SIG-M5 treated with dmso at 0.1 percent for 504 hours (cell line): ENCODE data around the gene TMEM181.
A peak's percentile ranks its signal among the peaks of the same experiment; 100 is the strongest.
"Not testable (repeated sequence)": the region's sequence is repeated elsewhere in the genome, so short reads cannot be mapped to it uniquely, and the experiment has no call there.

Experiments
- DNase-seq: peaks from one replicate; lab custom pipeline; 2025; ENCODE audit not compliant: unreplicated experiment; lab: John Stamatoyannopoulos, UW

The TMEM181 gene

DNA sequence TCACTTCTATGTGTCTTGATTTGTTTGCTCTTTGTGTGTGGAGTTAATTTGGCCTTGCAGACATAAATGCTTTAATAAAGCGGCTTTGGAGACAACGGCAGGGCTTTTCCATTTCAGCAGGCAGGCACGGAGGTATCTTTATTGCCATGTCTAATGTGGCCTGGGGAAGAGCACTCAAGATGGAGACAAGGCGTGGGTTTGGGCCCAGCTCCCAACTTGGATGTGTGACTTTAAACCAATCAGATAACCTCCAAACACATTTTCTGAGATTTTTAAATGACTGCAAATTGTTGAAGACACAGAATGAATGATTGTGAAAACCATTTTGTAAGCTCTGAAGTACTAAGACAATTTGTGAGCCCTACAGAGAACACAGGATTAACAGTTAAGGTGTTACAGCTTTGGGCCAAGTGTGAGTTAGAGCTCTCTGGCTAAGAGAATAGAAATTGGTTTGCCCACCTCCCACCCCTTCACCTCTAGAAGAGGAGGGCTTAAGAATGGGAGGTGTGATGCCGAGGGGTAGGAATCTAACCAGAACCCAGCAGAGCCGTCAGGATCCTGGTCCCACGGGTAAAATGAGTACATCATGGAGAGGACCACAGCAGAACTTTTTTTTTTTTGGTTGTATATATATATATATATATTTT, 75.7 kb downstream of the TMEM181 start:
- no peak for DNase-seq

DNA sequence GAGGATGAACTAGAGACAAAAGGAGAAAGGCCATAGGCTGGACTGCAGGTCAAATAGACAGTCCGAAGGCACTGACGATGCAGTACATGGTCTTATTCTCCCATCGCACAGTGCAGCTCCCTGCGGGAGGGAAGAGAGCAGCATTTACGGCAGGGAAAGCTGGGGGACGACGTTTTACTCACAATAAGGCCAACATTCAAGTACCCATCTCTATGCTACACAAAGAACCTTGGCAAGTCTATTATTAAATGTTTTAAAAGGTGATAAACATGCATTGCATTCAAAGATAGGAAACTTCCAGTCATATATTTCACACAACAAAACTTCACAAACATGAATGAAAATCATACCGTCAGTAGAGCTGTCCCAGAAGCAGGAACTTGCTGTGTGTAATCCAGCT, 76.9 kb downstream of the TMEM181 start:
- no peak for DNase-seq

DNA sequence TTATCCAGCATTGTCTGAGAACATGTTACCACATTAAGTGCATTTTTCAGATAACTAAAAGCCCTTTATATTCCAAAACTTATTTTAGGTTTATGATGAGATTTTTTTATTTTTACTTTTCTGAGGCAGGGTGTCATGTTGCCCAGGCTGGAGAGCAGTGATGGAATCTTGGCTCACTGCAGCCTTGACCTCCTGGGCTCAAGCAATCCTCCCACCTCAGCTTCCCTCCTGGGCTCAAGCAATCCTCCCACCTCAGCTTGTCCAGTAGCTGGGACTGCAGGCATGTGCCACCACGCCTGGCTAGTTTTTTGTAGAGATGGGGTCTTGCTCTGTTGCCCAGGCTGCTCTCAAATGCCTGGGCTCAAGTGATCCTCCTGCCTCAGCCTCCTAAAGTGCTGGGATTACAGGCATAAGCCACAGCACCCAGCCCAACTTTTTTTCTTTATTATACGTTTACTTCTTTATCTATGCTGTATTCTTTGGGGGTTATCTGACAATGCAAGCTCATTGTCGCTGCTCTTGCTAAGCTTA, 78.5 kb downstream of the TMEM181 start:
- DNase-seq, result no peak

DNA sequence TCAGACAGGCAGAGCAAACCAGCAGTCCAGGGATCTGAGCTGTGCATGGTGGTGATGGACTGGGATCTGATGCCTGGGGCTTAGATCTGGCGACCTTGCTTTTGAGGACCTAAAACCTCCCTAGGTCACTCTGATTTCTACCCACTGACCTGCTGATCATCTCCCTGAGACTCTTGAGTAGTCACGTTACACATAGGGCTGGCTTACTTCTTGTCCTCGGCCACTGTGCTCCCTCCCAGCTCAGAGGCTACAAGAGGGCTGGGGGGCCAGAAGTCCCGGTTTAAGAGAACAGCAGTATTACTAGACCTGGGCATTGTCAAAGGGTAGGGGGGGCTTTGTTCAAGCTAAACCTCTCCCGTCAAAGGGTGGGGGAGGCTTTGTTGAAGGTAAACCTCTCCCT, 79.2 kb downstream of the TMEM181 start:
- no peak for DNase-seq

DNA sequence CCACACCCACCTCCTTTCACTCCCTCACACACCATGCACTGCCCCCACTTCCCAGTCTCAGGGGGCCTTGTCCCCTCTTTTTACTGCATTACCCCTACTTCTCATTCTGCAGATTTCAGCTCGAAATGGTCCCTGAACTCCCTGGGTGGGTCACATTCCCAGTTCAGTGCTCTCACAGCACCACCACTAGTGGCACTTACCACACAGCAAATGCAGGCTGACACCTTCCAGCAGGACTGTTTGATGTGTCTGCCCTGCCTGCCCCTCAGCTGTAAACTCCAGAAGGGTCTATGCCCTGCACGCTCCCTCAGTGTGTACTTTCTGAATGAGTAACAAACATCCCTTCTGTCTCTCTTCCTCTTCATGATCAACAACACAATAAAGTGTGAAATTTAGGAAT, 80.6 kb downstream of the TMEM181 start:
- no peak for DNase-seq

DNA sequence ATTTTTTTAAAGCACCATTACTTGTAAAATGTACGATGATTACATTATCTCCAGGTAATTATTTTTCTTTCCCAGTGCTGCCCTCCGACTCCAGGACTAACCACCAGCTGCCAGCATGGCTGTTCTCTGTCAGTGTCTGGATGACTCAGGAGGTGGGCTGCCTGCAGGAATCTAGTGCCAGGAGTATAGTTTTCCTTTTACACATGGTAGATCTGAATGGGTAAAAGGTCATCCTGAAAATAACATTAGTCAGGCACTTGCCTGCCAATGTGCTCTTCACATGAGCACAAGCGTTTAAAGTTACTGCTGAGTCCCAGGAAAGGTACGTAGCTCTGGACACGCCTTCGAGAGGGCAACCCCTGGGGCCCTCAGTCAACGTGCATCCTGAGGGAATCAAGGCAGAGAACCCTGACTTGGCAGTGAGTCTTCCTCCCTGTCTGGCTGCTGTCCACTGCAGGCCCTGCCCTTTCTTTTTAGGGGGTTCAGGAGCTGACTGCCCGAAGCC, 82.3 kb downstream of the TMEM181 start:
- no peak for DNase-seq

DNA sequence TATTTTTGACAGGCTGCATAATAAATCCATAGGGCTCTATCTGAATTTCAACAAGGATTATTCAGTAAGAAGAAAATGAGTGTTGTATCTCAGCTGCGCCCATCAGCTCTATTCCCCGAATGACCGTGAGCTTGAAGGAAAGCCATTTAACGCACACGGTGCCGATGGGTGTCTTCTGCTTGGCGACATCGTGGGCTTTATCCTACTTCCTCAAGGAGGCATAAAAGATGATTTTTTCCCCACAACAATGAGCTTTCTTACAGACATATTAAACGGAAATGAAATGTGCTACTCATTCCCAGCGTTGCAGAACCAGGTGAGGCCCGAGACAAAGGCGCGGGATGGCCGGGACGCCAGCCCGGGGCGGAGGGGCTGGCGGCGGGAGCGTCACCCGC, 83.9 kb downstream of the TMEM181 start:
- DNase-seq, result peak; percentile 17

DNA sequence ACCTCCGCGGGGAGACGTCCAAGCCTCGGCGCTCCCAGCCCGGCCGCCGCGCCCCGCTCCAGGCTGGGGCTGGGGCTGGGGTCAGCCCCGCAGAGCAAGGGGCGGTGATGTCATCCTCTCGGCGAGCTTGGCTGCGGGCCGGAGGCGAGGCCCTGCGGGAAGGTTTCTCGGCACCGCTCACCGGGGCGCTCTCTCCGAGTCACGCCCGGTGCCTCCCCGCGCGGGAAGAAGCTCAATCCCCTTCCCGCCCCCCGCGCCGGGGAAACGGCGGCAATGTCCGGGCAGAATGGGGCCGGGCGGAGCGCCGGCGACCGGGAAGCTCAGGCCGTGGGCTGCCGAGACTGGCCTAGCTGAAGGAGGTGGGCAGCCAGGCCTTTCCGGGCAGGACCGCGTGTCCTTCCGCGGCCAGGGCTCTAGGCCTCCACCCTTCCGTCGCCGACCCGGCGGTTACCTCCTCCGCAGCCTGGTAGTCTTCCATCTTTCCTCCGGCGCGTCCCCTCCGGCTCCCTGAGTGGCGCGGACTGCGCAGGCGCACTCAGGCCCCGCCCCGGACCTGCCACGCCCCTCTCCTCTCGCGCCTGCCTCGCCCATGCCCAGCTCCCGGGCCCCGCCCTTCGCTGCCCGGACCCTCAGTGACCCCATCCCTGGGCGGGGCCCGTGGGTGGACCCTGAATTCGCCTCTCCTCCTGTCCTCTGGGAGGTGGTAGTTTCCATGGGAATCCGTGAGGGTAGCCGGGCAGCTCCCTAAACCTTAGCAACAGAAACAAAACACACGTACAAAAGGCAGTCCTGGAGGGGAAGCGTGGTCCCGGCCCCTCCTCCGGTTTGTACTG, 84.6 kb downstream of the TMEM181 start, which contains the start of gene DYNLT1:
Gene DYNLT1 (minus strand): TSS at position 513 of the 833 bp plus-strand sequence. CDS start 35 bp downstream, at position 478.
- DNase-seq, result peak; percentile 75

DNA sequence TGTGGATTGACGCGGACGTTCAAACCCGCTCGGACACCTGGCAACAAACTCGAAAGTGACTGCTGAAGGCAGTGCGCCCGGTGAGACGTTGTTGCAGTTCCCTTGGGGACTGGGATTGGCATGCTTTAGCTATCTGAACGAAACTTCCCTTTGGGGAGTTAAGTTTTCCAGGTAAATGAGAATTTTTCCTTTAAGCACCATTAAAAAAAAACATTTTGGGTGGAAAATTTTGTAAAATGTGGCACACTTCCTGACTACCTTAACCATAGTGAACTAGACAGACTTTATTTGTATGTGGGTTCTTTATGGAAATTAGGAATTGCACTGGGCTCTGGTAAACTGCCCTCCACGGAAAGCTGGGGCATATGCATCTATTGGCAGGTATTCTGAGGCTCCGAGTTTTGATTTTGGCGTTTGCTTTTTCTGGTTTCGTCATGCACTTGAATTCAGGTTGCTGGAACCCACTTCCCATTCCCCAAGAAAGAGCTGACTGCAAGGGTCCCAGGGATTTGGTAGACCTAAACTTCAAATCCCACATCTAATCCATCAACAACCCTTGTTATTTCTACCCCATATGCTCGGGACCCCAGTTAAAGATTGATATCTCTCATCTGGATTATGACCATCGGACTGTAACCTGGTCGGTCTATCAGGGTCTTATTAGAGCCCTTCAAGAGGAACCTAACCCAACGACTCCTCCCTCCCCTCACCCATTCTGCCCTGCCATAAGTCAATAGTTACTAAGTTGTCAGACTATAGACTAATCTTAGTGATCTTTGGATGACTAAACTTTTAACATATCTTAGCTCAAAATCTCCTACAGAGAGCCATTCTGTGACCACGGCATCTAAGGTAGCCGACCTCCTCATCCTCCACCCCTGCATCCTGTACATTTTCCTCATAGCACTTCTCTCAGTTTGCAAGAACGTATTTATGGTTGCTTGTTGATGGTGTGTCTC, 85.5 kb downstream of the TMEM181 start:
- no peak for DNase-seq

DNA sequence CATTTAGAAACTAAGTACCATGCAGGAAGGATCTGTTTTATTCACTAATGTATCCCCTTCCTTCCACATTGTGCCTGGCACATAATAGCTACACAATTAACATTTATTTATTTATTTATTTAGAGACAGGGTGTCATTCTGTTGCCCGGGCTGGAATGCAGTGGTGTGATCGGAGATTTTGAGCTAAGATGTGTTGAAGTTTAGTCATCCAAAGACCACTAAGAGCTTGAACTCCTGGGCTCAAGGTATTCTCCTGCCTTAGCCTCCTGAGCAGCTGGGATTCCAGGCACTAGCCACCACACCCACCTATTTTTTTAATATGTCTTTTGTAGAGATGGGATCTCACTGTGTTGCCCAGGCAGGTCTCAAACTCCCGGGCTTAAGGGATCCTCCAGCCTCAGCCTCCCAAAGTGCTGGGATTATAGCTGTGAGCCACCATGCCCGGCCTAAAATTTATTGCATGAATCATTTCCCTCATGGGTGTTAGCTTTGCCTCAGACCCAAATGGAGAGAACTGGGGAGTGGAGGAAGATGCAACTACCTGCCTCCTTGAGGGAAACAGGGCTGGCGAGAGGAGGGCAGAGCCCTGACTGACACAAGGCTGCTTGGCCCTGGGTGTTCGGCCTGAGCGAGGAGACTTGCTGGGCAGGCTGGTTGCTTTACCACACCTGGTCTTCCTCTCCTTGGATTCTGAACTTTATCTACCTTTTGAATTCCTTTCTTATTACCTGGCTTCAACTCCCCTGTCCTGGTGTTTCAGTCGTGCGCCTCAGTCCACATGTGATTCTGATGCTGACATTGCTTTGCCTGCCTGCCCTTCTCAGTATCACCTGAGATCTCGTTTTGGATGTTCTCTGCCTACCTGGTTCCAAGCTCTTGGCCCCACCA, 86.4 kb downstream of the TMEM181 start:
- no peak for DNase-seq

DNA sequence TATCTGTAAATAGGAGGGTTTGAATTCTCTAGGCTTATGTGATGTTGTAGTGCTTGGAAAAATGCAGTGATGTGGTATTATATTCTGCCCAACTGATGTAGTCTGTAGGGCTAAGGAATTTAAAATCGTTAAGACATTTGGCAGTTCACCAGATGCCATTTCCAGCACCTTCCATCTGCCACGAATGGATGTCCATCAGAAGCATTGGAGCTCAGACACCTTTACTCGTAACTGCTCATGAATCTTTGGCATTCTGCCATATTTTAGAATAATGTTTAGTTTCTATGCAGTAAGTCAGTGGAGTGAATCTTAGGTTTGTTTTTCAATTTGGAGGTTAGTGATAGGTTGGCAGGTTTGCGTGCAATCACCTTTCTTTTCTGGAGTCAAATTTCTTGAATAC, 87.6 kb downstream of the TMEM181 start:
- DNase-seq, result no peak

DNA sequence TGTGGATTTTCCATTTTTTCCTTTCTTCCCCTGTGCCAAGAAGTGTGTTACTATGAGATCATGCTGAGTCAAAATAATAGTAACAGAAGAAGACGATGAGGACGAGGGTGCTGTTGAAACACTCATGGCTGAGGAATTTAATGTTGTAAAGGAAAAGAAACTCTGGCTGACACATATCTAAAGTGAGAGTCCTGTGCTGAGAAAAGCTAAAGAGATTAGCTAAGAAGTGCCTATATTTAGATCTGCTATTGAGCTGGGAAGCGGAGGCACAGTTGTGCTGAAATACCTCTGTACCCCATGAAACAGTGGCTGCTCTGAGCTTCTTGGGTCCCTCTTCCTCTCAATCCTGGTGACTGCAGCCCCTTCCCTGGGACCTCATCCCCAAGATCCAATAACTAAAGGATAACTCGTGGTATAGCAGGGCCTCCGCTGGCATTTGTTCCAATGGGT, 88.8 kb downstream of the TMEM181 start:
- peak; percentile 81 for DNase-seq

DNA sequence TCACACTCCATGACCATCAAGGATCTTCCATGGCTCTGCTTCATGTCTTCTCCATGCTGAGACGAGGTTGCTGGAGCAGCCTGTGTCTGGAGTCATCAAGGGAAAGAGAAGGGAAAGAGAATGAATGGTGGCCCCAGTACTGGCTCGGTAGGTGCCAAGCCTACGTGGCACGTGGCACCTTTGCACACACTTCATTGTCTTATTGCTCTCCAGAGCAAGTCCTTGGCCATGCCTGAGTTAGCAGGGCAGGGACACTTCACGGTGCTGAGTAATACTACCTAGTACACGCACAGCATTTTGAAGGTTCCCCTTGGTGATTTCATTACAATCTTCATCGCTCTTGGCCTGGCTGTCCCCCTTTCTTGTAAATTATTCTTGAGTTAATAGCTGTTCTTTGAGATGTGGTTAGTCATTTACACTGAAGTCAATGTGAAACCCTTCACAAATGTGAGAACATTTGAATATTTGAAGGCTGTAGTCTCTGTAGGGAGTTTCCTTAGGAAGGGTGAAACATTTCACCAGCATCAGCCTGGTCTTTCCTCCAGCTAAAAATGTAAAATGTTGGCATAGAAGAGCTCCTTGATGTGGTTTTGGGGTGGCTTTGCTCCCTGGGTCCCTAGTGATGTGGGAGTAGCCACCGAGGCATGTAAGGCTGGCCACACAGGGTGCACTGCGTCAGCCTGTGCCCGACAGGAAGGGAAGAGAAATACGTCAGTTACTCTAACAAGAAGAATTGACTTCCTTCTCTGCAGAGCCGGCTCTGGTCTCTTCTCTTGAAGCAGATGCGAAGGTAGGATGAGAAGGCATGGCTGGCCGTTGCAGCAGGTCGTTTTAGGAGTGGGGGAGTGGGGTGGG, 89.6 kb downstream of the TMEM181 start, which contains the start of gene SYTL3:
Gene SYTL3 (plus strand): TSS at position 766 of the 855 bp plus-strand sequence. CDS start 13,215 bp downstream, outside the sequence.
- peak; percentile 57 for DNase-seq

DNA sequence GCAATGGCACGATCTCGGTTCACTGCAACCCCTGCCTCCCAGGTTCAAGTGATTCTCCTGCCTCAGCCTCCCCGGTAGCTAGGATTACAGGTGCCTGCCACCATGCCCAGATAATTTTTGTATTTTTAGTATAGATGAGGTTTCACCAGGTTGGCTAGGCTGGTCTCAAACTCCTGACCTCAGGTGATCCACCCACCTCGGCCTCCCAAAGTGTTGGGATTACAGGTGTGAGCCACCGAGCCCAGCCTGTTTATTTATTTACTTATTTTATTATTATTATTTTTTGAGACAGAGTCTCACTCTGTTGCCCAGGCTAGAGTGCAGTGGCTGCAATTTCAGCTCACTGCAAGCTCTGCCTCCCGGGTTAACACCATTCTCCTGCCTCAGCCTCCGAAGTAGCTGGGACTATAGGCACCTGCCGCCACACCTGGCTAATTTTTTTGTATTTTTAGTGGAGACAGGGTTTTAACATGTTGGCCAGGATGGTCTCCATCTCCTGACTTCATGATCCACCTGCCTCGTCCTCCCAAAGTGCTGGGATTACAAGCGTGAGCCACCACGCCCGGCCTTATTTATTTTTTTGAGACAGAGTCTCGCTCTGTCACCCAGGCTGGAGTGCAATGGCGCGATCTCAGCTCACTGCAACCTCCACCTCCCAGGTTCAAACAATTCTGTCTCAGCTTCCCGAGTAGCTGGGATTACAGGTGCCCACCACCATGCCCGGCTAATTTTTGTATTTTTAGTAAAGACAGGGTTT, 92.3 kb downstream of the TMEM181 start:
- not testable (repeated sequence) for DNase-seq

DNA sequence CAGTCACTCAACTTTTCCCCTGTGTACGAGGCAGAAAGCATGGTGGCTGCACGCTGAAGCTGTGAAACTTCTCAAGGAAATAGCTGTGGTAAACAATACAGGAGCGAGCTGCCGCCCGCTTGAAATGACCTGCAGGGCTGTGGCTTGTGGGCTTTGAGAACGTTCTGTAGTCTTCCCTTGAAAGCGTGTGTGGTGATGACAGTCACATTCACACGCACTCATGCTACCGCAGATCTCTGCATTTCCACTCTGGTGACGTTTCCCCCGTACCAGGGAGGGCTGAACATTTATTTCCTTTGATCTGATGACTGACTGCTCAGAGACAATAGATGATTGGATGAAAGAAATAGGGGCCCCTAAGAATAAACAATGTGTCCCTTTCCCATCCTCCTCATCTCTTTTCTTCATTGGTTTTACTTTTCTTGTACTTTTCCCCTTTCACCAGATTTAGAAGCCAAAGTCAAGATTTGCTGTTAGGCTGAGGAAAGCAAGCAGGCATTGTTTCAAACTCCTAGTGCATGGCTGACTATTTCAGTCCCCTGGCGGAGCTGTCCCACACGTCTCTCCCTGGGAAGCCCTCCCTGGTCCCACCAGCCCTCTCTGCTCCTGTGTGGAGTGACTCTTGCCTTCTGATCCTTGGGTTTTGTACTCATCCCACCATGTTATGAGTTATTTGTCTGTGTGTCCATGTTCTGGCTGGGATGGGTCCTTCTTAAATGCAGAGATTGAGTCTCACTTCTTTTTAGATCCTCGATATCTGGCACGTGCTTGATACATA, 93.9 kb downstream of the TMEM181 start:
- no peak for DNase-seq

DNA sequence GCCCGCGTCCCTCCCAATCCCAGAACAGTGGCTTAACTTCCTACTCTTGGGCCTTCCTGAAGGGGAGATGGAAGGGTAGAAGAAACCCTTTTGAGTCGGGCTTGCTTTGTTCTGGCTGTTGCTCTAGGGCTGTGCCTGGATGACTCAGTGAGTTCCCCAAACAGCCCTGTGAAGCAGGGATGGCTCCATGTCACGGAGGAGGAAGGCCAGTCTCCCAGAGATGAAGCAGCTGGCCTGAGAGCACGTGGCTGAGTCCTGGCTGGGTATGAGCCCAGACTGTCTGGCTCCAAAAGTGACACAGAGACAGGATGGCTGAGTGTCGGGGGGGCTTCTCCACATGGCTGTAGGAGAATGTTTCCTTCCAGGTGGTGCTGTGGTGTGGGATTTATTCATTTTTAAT, 94.6 kb downstream of the TMEM181 start:
- DNase-seq, result peak; percentile 47

DNA sequence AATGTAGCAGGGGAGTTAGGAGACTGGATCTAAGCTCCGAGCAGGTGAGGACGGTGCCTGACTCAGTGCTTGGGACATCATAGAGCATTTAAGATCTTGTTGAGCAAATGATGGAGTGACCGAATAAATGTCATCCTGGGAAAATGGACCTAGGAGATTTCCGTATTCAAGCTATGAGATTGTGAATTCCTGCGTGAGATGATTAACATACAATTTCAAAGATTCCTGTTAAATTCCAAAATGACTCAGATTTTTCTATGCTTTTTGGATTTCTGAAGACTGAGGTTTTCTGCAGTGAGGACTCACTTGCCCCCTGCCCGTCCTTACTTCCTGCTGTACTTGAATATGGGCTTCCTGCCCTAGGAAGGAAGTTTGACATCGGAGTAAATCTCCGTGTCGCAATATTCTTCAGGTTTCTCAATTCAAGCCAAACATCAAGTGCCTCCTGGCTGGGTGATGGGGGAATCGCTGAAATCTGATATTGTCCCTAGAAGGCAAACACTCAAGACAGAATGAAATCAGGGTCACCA, 95.1 kb downstream of the TMEM181 start:
- peak; percentile 73 for DNase-seq
